ENCODE data around the gene FAM8A1.

GRCh38 chr6:17574866-17575560, 25.1 kb upstream of the FAM8A1 start:
- TF ChIP-seq JUND (CRISPR knock-in tag; IDR thresholded peaks at IDR 0.05) (no peak), MXD1 (CRISPR knock-in tag; IDR thresholded peaks at IDR 0.05) (no peak), ZNF274 (CRISPR knock-in tag; IDR thresholded peaks at IDR 0.05) (no peak), ZNF205 (CRISPR knock-in tag; IDR thresholded peaks at IDR 0.05) (no peak), TCF7 (IDR thresholded peaks at IDR 0.05; ENCODE audit: low read depth) (no peak), FOSL2 (CRISPR knock-in tag; IDR thresholded peaks at IDR 0.05) (no peak)
